Sigmoid colon (tissue), 4 donors: ENCODE results near the gene IMMP1L.
"Not testable (repeated sequence)": the region's sequence is repeated elsewhere in the genome, so short reads cannot be mapped to it uniquely, and the experiment has no call there.

Experiments used
- CTCF ChIP-seq, 4 experiments: fragments of 450-650 bp in 3 of 4; fragments of 200-600 bp in 1 of 4; IDR thresholded peaks; one replicate each; pipeline ENCODE4 v1.5.1; 2016 to 2019; ENCODE audit warnings: antibody characterized with exemption in 4 of 4, mild to moderate bottlenecking in 3 of 4, moderate library complexity in 2 of 4
- EP300 ChIP-seq, 4 donors: sonication (generic); formaldehyde crosslinking; IDR thresholded peaks; one replicate each; pipeline ENCODE4 v1.6.1; 2017; ENCODE audit warnings: antibody characterized with exemption in 4 of 4
- POLR2A ChIP-seq, 2 donors: fragments of 450-650 bp; IDR thresholded peaks; one replicate each; pipeline ENCODE4 v1.6.1; 2016; ENCODE audit warnings: antibody characterized with exemption in 2 of 2, mild to moderate bottlenecking in 2 of 2, moderate library complexity in 2 of 2
- POLR2AphosphoS5 ChIP-seq, 4 donors: sonication (generic); formaldehyde crosslinking; IDR thresholded peaks; one replicate each; pipeline ENCODE4 v1.6.1; 2017; ENCODE audit warnings: antibody characterized with exemption in 4 of 4

GRCh38 chr11:31493762-31494161 is 15.7 kb downstream of the IMMP1L start:
- TF ChIP-seq CTCF, POLR2AphosphoS5, POLR2A, EP300 (IDR thresholded peaks at IDR 0.05): not testable (repeated sequence)
